HG03039 (cell line): ENCODE data around the gene C19orf12.
A peak's percentile ranks its signal among the peaks of the same experiment; 100 is the strongest.

Experiments used
- ATAC-seq: cut with Tn5 transposase; IDR thresholded peaks from one replicate; pipeline ENCODE4 v1.9.1; 2021; ENCODE audit warnings: mild to moderate bottlenecking, moderate library complexity; ENCODE audit not compliant: unreplicated experiment

Gene C19orf12

GRCh38 chr19:29665215-29665825 lies 49.7 kb downstream of the C19orf12 start, which contains the start of gene PLEKHF1:
TSS of gene PLEKHF1 (plus strand) at chr19:29665461. CDS start at chr19:29673840, 8,379 bp downstream.
- peak; percentile 89 for ATAC-seq

GRCh38 chr19:29664753-29665214 lies 50.3 kb downstream of the C19orf12 start:
- ATAC-seq, result no peak

- no peak for ATAC-seq
These were observed 51.0 kb downstream of the C19orf12 start for GRCh38 chr19:29663861-29664752.

GRCh38 chr19:29662604-29663404 lies 52.3 kb downstream of the C19orf12 start:
- no peak for ATAC-seq

- ATAC-seq, result no peak
These were observed 52.8 kb downstream of the C19orf12 start for GRCh38 chr19:29662278-29662603.

GRCh38 chr19:29660835-29661234 lies 54.2 kb downstream of the C19orf12 start:
- ATAC-seq, result no peak

GRCh38 chr19:29658221-29658991 lies 56.7 kb downstream of the C19orf12 start:
- ATAC-seq, result no peak

DNA sequence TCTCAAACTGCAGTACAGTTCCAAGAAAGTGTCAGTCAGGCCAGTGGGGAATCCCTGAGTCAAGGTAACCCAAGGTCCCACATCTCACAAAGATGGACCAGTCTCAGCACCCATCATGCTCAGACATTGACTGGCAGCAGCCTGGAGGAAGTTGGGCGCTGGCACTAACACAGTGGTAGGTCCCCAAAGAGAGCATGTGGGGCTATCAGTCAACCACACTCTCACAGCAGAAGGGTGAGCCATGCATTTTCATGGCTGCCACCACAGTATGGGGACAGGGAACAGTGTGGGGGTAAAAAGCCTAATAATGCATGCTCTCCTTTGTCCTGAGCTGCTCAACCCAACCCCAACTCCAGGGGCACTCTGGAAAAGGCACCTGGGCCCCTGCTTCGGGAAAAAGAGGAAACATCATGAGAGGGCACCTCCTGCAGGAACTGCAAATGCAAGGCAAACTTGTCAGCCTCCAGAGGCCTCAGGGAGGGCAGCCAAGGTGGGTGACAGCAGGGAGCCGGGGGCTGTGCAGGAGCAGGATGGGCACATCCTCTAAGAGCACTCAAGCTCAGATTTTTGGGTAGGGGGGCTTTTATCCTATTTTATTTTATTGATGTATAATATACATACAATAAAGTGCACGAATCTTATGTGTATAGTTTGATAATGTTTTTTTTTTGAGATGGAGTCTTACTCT lies 59.3 kb downstream of the C19orf12 start:
- no peak for ATAC-seq

DNA sequence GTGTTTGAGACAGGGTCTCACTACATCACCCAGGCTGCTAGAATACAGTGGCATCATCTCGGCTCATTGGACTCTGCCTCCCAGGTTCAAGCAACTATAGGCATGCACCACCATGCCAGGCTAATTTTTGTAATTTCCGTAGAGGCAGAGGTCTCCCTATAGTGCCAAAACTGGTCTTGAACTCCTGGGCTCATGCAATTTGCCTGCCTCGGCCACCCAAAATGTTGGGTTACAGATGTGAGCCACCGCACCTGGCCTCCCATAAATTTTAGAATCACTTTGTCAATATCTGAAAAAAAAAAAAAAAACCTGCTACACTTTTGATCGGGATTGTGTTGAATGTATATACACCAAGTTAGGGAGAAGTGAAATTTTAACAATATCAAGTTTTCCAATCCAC lies 61.7 kb downstream of the C19orf12 start:
- no peak for ATAC-seq

DNA sequence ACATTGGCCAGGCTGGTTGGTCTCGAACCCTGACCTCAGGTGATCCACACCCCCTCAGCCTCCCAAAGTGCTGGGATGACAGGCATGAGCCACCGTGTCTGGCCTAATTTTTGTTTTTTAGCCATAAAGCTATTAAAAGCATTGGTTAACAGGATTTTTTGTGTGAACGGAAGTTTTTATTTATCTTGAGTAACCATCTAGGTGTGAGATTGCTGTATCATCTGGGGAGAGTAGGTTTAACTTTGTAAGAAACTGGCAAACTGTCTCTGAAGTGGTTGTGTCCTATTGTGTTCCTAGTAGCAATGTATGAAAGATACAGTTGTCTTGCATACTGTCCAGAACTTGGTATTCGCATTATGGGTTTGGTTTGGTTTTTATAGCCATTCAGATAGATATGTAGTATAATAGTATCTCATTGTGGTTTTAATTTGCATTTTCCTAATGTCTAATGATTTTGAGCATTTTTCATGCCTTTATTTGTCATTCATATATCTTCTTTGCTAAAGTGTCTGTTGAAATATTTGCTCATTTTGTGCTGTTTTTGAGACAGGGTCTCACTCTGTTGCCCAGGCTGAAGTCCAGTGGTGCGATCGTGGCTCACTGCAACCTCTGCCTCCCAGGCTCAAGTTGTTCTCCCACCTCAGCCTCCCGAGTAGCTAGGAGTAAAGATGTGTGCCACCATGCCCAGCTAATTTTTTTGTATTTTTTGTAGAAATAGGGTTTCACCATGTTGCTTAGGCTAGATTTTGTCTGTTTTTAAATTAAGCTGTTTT lies 63.3 kb downstream of the C19orf12 start:
- ATAC-seq, result no peak

DNA sequence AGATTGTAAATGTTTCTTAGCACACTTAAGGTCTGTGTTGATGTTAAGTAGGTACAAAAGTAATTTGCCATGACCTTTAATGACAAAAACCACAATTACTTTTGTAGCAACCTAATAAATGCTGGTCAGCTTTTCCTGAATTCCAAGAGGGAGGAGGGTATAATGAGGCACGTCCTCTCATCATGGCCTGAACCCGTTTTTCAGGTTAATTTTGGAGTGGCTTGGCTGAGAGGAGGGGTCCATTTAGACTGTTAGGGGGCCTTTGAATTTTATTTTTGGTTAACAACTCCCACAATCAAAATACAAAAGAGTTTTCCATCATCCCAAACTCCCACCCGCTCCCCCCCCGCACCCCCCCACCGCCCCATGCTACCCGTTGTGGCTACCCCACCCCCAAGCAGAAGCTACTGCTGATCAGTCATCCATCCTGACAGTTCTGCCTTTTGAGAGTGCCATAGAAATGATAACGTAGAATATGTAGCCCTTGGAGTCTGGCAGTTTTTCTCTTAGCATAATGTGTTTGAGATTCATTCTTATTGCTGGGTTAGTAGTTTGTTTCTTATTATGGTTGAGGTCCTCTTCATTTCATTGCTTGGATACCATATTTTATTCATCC lies 64.2 kb downstream of the C19orf12 start:
- ATAC-seq, result no peak
